GM21619 (cell line): Measurements from ENCODE around the gene GPANK1.

ENCODE experiments used
- ATAC-seq: cut with Tn5 transposase; IDR thresholded peaks from one replicate; pipeline ENCODE4 v1.9.1; 2021; ENCODE audit not compliant: unreplicated experiment

GPANK1 gene

GRCh38 chr6:31621320-31621939 is 43.4 kb downstream of the GPANK1 start:
- ATAC-seq, result no peak

GRCh38 chr6:31620586-31621319 is 44.0 kb downstream of the GPANK1 start, which contains the start of gene PRRC2A:
Gene PRRC2A, plus strand, starts transcription at chr6:31620715. Its CDS starts 2,075 bp downstream, at chr6:31622790.
- peak; percentile 47 for ATAC-seq

GRCh38 chr6:31619805-31620585 is 44.8 kb downstream of the GPANK1 start:
- ATAC-seq, result peak; percentile 71

GRCh38 chr6:31617010-31617409 is 47.8 kb downstream of the GPANK1 start:
- ATAC-seq, result no peak

GRCh38 chr6:31615748-31616147 is 49.0 kb downstream of the GPANK1 start:
- no peak for ATAC-seq

GRCh38 chr6:31614684-31615578 is 49.9 kb downstream of the GPANK1 start, which contains the start of gene AIF1:
Gene AIF1, plus strand, starts transcription at chr6:31615234. Its CDS starts 96 bp downstream, at chr6:31615330.
- ATAC-seq, result no peak

- no peak for ATAC-seq
Observed at GRCh38 chr6:31614075-31614619, 50.6 kb downstream of the GPANK1 start.
